ENCODE results near the gene REPIN1. TPM values are rescaled to one million over a fixed set of nuclear protein-coding genes. Genes with fewer than 3 reads are reported as not detected.
A peak's percentile ranks its signal among the peaks of the same experiment; 100 is the strongest.

REPIN1 gene
- total RNA-seq, 1 donor from 2014 or later, result 127 TPM

DNA sequence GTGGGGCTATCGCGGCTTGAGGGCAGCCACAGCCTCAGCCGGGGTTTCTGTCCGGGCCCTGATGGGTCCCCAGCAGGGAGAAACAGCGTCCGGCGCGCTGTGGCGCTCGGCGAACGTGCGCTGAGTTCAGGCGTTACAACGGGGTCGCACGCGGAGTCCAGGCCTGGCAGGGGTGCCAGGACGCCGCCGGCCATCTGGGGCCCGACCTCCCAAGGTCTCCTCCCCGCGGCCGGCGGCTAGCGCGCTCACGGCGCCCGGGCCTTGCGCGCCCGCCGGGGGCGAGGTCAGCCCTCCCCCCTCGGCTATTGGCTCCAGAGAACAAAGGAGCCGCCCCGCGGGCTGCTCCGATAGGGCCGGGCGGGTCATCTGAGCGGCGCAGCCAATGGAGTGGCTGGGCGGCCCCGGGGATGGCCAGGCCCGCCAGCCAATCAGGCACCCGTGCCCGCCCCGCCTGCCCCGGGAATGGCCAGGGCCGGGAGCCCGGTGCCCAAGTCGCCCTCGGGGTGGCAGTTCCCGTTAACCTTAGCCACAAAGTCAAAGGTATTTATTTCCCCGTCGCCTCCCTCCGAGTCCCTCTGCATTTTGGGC lies 10.3 kb downstream of the REPIN1 start, which contains the start of gene ZNF775:
TSS of gene ZNF775 (plus strand) at position 478 of the 588 bp plus-strand sequence. CDS start 9,141 bp downstream, outside the sequence.
- peak within 1 kb of the TSS; percentile 89 for H3K4me3 ChIP-seq (ENCODE audit: low read depth, low read length)
- DNase-seq (ENCODE audit: low read depth), result no peak
- TF ChIP-seq, protein P1, sequence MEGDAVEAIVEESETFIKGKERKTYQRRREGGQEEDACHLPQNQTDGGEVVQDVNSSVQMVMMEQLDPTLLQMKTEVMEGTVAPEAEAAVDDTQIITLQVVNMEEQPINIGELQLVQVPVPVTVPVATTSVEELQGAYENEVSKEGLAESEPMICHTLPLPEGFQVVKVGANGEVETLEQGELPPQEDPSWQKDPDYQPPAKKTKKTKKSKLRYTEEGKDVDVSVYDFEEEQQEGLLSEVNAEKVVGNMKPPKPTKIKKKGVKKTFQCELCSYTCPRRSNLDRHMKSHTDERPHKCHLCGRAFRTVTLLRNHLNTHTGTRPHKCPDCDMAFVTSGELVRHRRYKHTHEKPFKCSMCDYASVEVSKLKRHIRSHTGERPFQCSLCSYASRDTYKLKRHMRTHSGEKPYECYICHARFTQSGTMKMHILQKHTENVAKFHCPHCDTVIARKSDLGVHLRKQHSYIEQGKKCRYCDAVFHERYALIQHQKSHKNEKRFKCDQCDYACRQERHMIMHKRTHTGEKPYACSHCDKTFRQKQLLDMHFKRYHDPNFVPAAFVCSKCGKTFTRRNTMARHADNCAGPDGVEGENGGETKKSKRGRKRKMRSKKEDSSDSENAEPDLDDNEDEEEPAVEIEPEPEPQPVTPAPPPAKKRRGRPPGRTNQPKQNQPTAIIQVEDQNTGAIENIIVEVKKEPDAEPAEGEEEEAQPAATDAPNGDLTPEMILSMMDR (conservative IDR thresholded peaks at IDR 0.05; ENCODE audit: low read depth, low read length), result no peak

DNA sequence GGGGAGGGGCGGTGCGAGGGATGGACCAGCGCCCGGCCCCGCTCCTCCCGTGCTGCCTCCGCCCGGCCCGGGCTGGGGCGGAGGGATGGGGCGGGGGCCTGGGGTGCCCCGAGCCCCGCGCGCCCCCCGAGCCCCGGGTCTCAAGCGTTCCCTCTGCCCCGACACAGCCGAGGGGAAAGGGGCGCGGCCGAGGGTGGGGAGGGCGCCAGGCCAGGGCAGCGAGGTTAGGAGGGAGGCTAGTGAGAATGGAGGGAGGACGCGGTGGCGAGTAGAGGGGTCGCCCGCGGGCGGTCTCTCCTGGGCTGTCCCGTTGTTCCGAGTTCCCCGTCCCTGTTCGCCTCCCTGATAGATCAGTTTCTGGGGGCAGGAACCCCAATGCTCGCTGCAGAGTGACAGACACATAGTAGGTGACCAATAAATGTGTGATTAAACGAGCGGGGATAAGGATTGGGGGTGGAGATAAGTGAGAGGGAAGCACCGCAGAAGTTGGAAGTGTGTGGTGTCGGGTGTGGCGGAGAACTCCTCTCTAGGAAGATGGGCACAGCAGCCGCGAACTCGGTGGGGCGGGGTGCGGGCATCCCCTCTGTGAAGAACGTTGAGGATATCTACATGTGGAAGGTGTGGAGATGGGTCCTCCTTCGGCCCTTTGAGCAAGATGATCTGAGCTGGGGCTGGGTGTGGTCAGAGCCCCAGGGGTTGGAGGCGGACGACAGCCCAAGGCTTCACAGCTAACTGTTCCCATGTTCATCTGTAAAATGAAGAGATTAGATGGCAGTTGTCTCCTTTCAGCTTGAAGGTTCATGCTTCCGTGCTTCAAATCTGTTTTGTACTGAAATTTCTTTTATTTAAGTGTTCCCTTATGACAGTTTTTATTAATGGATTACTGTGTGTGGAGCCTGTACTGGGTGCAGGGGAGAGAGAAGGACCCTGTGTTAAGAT lies 11.1 kb downstream of the REPIN1 start:
- H3K4me3 ChIP-seq (ENCODE audit: low read depth, low read length), result peak overlapping the region; percentile 89
- TF ChIP-seq, protein P1 (conservative IDR thresholded peaks at IDR 0.05; ENCODE audit: low read depth, low read length), result no peak
- DNase-seq (ENCODE audit: low read depth), result no peak

DNA sequence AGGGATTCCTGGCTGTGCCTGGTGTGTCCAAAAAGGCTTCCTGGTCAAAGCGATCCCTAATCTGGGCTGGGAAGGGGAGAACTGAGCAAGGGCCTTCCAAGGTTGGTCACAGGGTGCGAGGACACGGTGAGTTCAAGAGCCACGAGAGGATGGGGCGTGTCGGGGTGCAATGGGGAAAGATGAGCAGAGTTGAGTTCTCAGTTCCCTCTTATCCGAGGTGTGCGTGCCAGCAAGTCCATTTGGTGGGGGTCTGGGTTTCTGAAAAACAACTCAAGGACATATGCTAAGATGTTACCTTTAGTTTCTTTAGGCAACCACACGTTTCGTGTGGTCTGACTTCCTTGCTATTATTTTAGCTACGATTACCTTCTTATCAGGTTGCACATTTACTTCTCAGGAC lies 11.8 kb downstream of the REPIN1 start:
- DNase-seq (ENCODE audit: low read depth), result no peak
- TF ChIP-seq, protein P1 (conservative IDR thresholded peaks at IDR 0.05; ENCODE audit: low read depth, low read length), result no peak
- peak overlapping the region; percentile 89 for H3K4me3 ChIP-seq (ENCODE audit: low read depth, low read length)

DNA sequence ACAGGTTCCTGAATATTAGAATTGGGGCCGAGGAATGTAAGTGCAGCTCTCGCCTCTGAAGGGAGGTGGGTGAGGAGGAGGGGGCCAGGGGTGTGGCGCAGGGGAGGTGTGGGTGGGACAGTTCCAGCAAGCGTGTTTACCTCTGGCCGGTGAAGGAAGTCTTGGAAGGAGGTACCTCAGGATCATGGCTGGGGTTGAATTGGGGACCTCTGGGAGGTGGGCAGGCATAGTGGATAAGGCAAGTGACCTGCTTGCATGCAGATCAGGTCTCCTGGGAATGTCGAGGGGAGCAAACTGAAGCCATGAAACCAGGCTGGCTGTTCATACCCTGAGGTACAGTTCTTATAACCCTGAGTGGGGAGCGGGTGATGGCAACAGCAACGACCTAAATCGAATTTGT lies 12.5 kb downstream of the REPIN1 start:
- no peak for DNase-seq (ENCODE audit: low read depth)
- TF ChIP-seq, protein P1 (conservative IDR thresholded peaks at IDR 0.05; ENCODE audit: low read depth, low read length), result no peak
- no peak overlapping the region for H3K4me3 ChIP-seq (ENCODE audit: low read depth, low read length)

DNA sequence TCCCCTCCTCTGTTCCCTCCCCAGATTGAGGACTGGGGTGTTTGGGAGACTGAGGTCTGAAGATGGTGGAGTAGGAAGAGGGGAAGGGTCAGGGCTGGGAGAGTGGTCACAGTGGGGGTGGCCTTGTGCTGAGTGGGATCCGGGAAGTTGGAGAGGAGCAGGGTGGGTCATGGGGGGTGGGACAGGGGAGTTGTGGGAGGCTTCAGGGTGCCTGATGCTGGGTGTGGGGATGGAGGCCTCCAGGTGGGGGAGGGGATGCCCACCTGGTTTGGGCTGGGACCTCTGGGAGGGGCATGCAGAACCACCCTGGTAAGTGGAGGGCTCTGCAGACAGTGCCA lies 13.1 kb downstream of the REPIN1 start:
- no peak for DNase-seq (ENCODE audit: low read depth)
- TF ChIP-seq, protein P1 (conservative IDR thresholded peaks at IDR 0.05; ENCODE audit: low read depth, low read length), result no peak
- no peak overlapping the region for H3K4me3 ChIP-seq (ENCODE audit: low read depth, low read length)

DNA sequence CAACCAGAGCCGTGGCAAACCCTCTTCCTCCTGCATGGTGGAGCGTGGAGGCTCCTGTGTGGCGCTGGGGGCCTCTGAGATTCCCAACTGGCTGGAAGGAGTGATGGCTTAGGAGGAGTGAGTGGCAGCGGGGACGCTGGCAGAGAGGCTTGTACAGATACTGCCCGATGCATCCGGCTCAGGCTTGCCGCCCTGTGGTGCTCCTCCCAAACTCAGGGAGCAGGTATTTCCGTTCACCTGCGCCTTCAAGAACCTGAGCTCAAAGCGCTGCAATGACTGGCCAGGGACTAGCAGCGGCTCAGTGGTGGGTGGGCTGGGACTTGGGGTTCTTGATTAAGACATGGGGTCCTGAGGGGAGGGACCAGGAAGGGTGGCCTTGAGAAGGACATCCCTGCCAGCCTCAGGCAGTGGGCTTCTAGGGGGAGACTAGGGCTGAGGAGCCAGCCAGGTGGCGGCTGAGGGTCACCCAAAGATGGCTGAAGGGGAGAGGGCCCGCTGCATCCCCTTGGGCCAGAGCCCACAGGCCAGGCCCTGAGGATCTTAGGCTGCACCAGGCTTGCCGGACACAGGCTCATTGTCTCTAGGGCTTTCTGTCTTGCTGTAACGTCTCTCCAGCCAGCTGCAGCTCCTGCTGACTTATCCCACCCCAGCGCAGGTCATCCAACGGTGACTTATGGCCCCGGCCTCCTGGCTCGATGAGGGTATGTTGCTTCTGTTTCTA lies 13.7 kb downstream of the REPIN1 start:
- no peak for DNase-seq (ENCODE audit: low read depth)
- H3K4me3 ChIP-seq (ENCODE audit: low read depth, low read length), result no peak overlapping the region
- TF ChIP-seq, protein P1 (conservative IDR thresholded peaks at IDR 0.05; ENCODE audit: low read depth, low read length), result no peak
